ENCODE data around the gene RDH14.

Gene RDH14

DNA sequence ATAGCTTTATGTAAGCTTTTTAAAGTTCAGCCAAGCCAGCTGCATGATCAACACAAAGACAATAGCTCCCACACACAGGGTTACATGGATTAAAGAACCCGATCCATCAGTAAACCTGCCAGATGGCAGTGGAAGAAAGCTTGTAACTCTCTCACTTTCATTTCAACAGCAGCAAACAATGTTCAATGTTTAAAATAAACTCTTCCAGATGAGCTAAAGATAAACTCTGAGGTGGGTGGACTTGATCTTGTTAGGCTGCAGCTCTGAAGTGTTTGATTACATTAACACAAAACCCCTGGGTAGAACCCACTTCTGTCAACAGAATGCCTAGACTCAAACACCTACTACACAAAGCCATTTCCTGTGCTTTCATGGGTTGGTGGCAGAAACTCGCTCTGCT is 13.9 kb downstream of the RDH14 start:
- H3K4me3 ChIP-seq (replicated peaks; ENCODE audit: insufficient read depth, low read length), result no peak overlapping the region
- DNase-seq (ENCODE audit: low read depth in 1 of 2, low spot score in 1 of 2), result no peak
- H3K27me3 ChIP-seq (ENCODE audit: insufficient read depth, poor library complexity, severe bottlenecking), result no peaks in the 10 kb centered on the region
- H3K27ac ChIP-seq (replicated peaks), result no peak overlapping the region
- TF ChIP-seq POLR2AphosphoS5 (IDR thresholded peaks at IDR 0.05; ENCODE audit: low read depth) (no peak), GABPA (IDR thresholded peaks at IDR 0.05; ENCODE audit: low read depth) (no peak), SPI1 (IDR thresholded peaks at IDR 0.05; ENCODE audit: borderline replicate concordance, low read depth) (no peak)
- TF ChIP-seq, protein P1, sequence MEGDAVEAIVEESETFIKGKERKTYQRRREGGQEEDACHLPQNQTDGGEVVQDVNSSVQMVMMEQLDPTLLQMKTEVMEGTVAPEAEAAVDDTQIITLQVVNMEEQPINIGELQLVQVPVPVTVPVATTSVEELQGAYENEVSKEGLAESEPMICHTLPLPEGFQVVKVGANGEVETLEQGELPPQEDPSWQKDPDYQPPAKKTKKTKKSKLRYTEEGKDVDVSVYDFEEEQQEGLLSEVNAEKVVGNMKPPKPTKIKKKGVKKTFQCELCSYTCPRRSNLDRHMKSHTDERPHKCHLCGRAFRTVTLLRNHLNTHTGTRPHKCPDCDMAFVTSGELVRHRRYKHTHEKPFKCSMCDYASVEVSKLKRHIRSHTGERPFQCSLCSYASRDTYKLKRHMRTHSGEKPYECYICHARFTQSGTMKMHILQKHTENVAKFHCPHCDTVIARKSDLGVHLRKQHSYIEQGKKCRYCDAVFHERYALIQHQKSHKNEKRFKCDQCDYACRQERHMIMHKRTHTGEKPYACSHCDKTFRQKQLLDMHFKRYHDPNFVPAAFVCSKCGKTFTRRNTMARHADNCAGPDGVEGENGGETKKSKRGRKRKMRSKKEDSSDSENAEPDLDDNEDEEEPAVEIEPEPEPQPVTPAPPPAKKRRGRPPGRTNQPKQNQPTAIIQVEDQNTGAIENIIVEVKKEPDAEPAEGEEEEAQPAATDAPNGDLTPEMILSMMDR (IDR thresholded peaks at IDR 0.05; ENCODE audit: insufficient read depth, low read length), result no peak
- TF ChIP-seq, protein P2, sequence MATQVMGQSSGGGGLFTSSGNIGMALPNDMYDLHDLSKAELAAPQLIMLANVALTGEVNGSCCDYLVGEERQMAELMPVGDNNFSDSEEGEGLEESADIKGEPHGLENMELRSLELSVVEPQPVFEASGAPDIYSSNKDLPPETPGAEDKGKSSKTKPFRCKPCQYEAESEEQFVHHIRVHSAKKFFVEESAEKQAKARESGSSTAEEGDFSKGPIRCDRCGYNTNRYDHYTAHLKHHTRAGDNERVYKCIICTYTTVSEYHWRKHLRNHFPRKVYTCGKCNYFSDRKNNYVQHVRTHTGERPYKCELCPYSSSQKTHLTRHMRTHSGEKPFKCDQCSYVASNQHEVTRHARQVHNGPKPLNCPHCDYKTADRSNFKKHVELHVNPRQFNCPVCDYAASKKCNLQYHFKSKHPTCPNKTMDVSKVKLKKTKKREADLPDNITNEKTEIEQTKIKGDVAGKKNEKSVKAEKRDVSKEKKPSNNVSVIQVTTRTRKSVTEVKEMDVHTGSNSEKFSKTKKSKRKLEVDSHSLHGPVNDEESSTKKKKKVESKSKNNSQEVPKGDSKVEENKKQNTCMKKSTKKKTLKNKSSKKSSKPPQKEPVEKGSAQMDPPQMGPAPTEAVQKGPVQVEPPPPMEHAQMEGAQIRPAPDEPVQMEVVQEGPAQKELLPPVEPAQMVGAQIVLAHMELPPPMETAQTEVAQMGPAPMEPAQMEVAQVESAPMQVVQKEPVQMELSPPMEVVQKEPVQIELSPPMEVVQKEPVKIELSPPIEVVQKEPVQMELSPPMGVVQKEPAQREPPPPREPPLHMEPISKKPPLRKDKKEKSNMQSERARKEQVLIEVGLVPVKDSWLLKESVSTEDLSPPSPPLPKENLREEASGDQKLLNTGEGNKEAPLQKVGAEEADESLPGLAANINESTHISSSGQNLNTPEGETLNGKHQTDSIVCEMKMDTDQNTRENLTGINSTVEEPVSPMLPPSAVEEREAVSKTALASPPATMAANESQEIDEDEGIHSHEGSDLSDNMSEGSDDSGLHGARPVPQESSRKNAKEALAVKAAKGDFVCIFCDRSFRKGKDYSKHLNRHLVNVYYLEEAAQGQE (IDR thresholded peaks at IDR 0.05; ENCODE audit: insufficient replicate concordance, low read depth), result no peak

DNA sequence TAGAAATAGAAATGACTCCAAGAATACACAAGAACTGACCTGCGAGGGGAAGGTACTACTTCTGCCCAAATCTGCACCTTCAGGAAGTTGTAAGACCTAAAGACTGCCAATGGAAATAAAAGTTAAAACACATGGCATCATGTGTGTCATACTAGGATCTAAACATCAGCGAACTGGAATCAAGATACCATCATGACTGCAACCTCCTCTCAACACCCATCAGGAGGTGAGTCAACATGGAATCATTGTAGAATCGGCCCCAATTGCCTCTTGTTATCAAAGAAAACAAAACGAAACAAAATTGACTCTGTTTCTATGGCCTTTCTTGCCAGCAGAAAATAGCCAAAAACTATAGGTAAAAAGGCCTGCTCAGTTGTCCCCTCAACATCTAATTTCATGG is 15.1 kb downstream of the RDH14 start:
- no peak for DNase-seq (ENCODE audit: low read depth in 1 of 2, low spot score in 1 of 2)

DNA sequence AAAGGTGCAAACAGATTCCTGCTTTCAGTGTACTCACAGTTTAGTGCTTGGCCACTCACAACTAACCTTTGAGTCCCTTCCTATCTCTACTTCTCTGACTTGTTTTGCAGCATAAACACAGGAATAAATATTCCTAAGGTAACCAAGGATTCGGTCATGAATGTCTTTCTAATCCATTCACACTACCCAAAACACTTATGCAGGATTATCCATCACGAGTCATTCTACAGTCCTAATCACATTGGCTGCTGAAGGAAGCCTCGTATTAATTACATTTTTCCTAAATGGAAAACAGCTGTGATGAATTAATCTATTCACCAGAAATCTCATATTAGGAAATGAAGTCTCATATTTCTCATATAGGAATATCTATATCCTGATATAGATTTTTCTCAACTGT is 16.3 kb downstream of the RDH14 start:
- DNase-seq (ENCODE audit: low read depth in 1 of 2, low spot score in 1 of 2), result no peak
- Histone ChIP-seq H3K27ac (replicated peaks) (no peak overlapping the region), H3K27me3 (ENCODE audit: insufficient read depth, poor library complexity, severe bottlenecking) (no peaks in the 10 kb centered on the region), H3K4me3 (replicated peaks; ENCODE audit: insufficient read depth, low read length) (no peak overlapping the region)
- TF ChIP-seq, protein P1 (IDR thresholded peaks at IDR 0.05; ENCODE audit: insufficient read depth, low read length), result no peak
- TF ChIP-seq POLR2AphosphoS5 (IDR thresholded peaks at IDR 0.05; ENCODE audit: low read depth) (no peak), SPI1 (IDR thresholded peaks at IDR 0.05; ENCODE audit: borderline replicate concordance, low read depth) (no peak), GABPA (IDR thresholded peaks at IDR 0.05; ENCODE audit: low read depth) (no peak)
- TF ChIP-seq, protein P2 (IDR thresholded peaks at IDR 0.05; ENCODE audit: insufficient replicate concordance, low read depth), result no peak

More for the DNA sequence above, 15.1 kb downstream of the RDH14 start:
- Histone ChIP-seq H3K27me3 (ENCODE audit: insufficient read depth, poor library complexity, severe bottlenecking) (no peaks in the 10 kb centered on the region), H3K4me3 (replicated peaks; ENCODE audit: insufficient read depth, low read length) (no peak overlapping the region), H3K27ac (replicated peaks) (no peak overlapping the region)
- TF ChIP-seq GABPA (IDR thresholded peaks at IDR 0.05; ENCODE audit: low read depth), result no peak
- TF ChIP-seq, protein P1 (IDR thresholded peaks at IDR 0.05; ENCODE audit: insufficient read depth, low read length), result no peak
- TF ChIP-seq, protein P2 (IDR thresholded peaks at IDR 0.05; ENCODE audit: insufficient replicate concordance, low read depth), result no peak
- TF ChIP-seq SPI1 (IDR thresholded peaks at IDR 0.05; ENCODE audit: borderline replicate concordance, low read depth), result no peak
- TF ChIP-seq POLR2AphosphoS5 (IDR thresholded peaks at IDR 0.05; ENCODE audit: low read depth), result no peak
